GM10248 (cell line): ENCODE measurements around the gene RYR3.

ENCODE experiments used
- CTCF ChIA-PET: fragments of 300-600 bp; sonication (Branson Sonifier 250); formaldehyde crosslinking; extraction: SDS; loops from one replicate; lab custom pipeline; 2021; ENCODE audit warnings: antibody characterized with exemption; lab: Yijun Ruan, JAX
- POLR2A ChIA-PET: fragments of 350-650 bp; sonication (Branson Sonifier 250); formaldehyde crosslinking; extraction: SDS; loops from one replicate; lab custom pipeline; 2020; ENCODE audit warnings: antibody characterized with exemption; lab: Yijun Ruan, JAX
- DNase-seq: peaks from one replicate; pipeline ENCODE4 v3.0.0; 2012; ENCODE audit errors: extremely low spot score
- TF ChIP-seq, protein P1 (sequence below): IDR thresholded peaks from 2 replicates; pipeline ENCODE4 v1.5.1; 2012; ENCODE audit warnings: mild to moderate bottlenecking, low read depth; ENCODE audit errors: extremely low read depth, missing control alignments, control extremely low read depth

RYR3 gene

DNA sequence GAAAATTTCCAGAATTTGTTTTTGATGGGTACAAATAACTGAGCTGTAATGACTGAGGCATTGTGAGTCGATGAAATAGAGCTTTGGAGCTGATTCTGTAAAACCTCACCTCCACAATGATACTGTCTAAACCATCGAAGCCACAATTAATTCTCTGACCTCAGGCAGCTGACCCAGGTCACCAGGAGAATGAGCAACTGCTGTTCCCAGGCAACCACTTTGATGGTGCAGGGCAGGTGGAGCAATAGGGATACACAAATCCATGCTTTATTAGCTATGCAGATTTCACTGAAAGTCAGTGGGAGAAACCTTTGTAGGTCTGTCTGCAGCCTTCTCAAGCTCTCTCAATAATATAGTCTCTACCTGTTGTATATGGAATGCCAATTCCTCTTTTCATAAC, 204.4 kb downstream of the RYR3 start:
- TF ChIP-seq, protein P1, sequence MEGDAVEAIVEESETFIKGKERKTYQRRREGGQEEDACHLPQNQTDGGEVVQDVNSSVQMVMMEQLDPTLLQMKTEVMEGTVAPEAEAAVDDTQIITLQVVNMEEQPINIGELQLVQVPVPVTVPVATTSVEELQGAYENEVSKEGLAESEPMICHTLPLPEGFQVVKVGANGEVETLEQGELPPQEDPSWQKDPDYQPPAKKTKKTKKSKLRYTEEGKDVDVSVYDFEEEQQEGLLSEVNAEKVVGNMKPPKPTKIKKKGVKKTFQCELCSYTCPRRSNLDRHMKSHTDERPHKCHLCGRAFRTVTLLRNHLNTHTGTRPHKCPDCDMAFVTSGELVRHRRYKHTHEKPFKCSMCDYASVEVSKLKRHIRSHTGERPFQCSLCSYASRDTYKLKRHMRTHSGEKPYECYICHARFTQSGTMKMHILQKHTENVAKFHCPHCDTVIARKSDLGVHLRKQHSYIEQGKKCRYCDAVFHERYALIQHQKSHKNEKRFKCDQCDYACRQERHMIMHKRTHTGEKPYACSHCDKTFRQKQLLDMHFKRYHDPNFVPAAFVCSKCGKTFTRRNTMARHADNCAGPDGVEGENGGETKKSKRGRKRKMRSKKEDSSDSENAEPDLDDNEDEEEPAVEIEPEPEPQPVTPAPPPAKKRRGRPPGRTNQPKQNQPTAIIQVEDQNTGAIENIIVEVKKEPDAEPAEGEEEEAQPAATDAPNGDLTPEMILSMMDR: no peak
- DNase-seq: no peak
- POLR2A ChIA-PET: no interaction called here
- CTCF ChIA-PET: interaction anchor here (1.0 to 1.2 kb wide), 3 partner anchors 21 to 33 kb away, joined by 3 to 5 read pairs (median 3); no protein-coding TSS in a partner anchor

DNA sequence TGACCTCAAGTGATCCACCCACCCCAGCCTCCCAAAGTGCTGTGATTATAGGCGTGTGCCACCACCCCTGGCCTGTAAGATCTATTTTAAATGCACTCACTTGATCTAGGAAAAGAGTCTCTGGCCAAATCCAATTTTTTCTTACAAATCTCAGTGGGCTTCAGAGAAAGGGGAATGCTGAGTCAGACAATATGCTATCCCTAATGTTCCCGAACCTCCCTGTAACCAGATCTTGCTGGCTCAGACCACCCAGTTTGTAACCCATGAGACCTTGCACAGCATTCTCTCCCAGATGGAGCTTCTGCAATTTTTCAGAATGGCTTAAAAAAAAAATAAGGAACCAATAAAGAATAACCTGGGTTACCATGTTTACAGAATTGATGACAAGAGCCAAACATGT, 205.8 kb downstream of the RYR3 start:
- DNase-seq: no peak
- TF ChIP-seq, protein P1: no peak
- ChIA-PET CTCF (no interaction called here), POLR2A (no interaction called here)

DNA sequence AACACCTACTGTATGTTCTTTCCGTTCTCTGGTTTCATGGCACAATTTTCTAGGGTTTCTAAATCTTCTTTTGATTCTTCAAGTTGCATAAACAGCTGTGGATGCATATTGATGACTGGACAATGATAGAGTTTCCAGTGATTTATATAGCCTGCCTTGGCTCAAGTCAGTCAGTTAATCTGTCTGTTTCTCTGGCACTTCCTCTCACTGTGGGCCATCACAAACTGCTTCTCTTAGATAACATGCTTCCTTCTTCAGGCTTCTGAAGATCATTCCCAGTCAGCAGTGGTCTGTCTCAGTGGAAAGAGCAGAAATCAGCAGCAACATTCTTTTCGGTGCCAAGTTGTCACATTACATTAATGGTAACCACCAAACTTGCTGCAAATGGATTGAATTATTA, 207.2 kb downstream of the RYR3 start:
- CTCF ChIA-PET: no interaction called here
- POLR2A ChIA-PET: no interaction called here
- TF ChIP-seq, protein P1: no peak
- no peak for DNase-seq

DNA sequence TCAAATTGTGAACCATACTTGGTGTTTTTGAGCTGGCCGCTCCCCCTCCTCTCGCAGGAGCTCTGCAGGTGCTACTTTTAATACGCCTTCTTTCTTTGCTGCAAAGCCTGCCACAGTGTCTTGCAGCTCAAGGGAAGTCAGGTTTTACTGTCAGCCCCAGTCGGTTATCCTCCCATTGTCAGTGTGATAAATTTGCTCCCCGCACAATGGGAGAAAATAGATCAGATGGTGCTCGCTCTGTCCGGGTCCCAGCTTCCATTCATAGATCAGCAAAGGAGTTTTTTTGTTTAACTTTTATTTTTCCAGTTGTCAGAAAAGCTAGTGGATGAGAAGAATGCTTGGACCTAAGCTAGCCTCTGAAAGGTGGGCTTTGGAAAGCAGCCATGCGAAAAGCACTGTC, 207.7 kb downstream of the RYR3 start:
- no peak for DNase-seq
- ChIA-PET POLR2A (no interaction called here), CTCF (no interaction called here)
- TF ChIP-seq, protein P1: no peak

DNA sequence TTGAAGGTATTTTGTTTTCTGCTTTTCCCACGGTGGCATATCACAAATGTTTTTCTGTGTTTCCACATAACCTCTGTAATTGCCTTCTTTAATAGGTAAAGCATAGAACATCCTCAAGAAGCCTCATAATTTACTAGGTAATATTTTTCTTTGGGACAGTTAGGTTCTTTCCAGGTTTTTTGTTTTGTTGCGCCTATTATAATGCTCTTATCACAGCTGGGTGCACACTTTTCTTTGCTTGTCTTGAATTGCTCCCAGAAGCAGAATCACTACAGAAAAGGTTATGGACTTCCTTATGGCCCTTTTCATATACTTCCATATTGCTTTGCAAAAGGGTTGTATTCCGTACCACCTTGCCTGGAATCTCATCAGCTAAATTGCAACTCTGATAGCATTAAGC, 213.5 kb downstream of the RYR3 start:
- ChIA-PET POLR2A (no interaction called here), CTCF (no interaction called here)
- DNase-seq: no peak
- TF ChIP-seq, protein P1: no peak

DNA sequence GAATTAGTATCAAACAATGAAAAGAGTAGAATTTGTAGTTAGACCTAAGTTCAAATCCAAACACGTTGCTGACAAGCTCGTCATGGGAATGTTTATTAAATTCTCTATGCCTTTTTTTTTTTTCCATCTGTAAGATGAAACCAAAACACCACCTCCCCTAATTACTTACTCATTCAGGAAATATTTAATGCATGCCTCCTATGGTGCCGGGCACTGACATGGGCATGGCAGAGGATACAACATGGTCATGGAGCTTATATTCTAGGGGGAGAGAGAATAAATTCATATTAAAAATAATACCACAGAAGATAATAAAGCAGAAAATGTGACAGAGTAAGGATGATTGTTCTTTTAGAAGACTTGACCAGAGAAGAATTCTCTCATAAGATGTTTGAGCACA, 215.8 kb downstream of the RYR3 start:
- CTCF ChIA-PET: interaction anchor here (1.3 kb wide), 1 partner anchor 12 kb away, joined by 5 read pairs; no protein-coding TSS in a partner anchor
- TF ChIP-seq, protein P1: no peak
- POLR2A ChIA-PET: no interaction called here
- DNase-seq: no peak
